Colonic mucosa (tissue), 4 donors: ENCODE measurements around the gene MORC3. TPM values are rescaled to one million over a fixed set of nuclear protein-coding genes. Genes with fewer than 3 reads are reported as not detected.

ENCODE experiments used
- DNase-seq: peaks from one replicate; pipeline ENCODE4 v3.0.0-alpha.2; 2020
- H3K27ac ChIP-seq: fragments of 200-600 bp; one replicate; pipeline ENCODE4 v1.8.0; 2021
- H3K27me3 ChIP-seq: fragments of 200-600 bp; one replicate; pipeline ENCODE4 v1.8.0; 2021
- H3K36me3 ChIP-seq: fragments of 200-600 bp; one replicate; pipeline ENCODE4 v1.8.0; 2021
- H3K4me1 ChIP-seq: fragments of 200-600 bp; one replicate; pipeline ENCODE4 v1.8.0; 2021; ENCODE audit warnings: mild to moderate bottlenecking
- H3K4me3 ChIP-seq: fragments of 200-600 bp; one replicate; pipeline ENCODE4 v1.8.0; 2021
- H3K9ac ChIP-seq, 2 donors: one replicate each; pipeline ENCODE4 v1.7.0; 2013; ENCODE audit warnings: control low read depth in 2 of 2, low read depth in 2 of 2, low read length in 2 of 2
- H3K9me3 ChIP-seq: fragments of 200-600 bp; one replicate; pipeline ENCODE4 v1.8.0; 2021
- intact Hi-C: fragments of 100-400 bp; cut with DNase I; formaldehyde crosslinking; loops from one replicate; pipeline ENCODE4 v1.14.1; 2022
- total RNA-seq, 2 donors: library from RNA; stranded (reverse); fragmentation: NEBNext Ultra II Directional in 1 of 2; extraction: Animal tissue kit (Norgen Biotek cat#: 25700) in 1 of 2; gene quantifications; one replicate each; pipeline ENCODE4 v1.2.1, GENCODE V29; 2021
- TF ChIP-seq, protein P1 (sequence below): fragments of 200-600 bp; IDR thresholded peaks from one replicate; pipeline ENCODE4 v1.8.0; 2022; ENCODE audit warnings: antibody characterized with exemption, mild to moderate bottlenecking
- donor health status: healthy.
- donor health status: DM: no; HTN: no; CAD: no.
- donor health status: DM: no; HTN: no; CAD: no.

Gene MORC3
- total RNA-seq, 2 donors from 2014 or later: 18.5 to 28.9 TPM

GRCh38 chr21:36349315-36349714 lies 29.3 kb downstream of the MORC3 start:
- no peaks in the 10 kb centered on the region for H3K36me3 ChIP-seq

DNA sequence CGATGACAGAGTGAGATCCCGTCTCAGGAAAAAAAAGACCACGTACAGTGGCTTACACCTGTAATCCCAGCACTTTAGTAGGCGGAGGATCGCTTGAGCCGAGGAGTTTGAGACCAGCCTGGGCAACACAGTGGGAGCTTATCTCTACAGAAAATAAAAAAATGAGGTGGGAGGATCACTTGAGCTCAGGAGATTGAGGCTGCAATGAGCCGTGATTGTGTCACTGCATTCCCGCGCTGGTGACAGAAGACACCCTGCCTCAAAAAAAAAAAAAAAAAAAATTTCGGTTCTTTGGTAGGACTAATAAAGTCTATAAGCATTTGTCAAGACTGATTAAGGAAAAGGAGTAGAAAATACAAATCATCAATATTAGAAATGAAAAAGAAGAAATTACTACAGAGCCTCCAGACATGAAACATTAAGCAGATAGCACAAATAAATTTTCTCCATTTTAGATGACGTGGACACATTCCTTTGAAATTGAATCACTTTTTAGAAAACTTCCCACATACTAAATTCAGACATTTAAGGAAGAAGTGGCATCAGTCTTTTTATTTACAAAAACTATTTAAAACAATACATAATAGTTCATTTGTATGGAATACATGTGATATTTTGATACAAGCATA lies 30.4 kb downstream of the MORC3 start:
- intact Hi-C loops: no loop called here

More at GRCh38 chr21:36349315-36349714, 29.3 kb downstream of the MORC3 start:
- H3K4me1 ChIP-seq: no peaks in the 10 kb centered on the region
- H3K27me3 ChIP-seq: no peaks in the 10 kb centered on the region
- TF ChIP-seq, protein P1, sequence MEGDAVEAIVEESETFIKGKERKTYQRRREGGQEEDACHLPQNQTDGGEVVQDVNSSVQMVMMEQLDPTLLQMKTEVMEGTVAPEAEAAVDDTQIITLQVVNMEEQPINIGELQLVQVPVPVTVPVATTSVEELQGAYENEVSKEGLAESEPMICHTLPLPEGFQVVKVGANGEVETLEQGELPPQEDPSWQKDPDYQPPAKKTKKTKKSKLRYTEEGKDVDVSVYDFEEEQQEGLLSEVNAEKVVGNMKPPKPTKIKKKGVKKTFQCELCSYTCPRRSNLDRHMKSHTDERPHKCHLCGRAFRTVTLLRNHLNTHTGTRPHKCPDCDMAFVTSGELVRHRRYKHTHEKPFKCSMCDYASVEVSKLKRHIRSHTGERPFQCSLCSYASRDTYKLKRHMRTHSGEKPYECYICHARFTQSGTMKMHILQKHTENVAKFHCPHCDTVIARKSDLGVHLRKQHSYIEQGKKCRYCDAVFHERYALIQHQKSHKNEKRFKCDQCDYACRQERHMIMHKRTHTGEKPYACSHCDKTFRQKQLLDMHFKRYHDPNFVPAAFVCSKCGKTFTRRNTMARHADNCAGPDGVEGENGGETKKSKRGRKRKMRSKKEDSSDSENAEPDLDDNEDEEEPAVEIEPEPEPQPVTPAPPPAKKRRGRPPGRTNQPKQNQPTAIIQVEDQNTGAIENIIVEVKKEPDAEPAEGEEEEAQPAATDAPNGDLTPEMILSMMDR: no peak
- no peak overlapping the region for H3K9ac ChIP-seq
- no peak overlapping the region for H3K27ac ChIP-seq
- H3K9me3 ChIP-seq: no peaks in the 10 kb centered on the region
- DNase-seq: no peak
- intact Hi-C loops: no loop called here
- H3K4me3 ChIP-seq: no peak overlapping the region

GRCh38 chr21:36354918-36355680 lies 35.1 kb downstream of the MORC3 start:
- intact Hi-C loops: no loop called here
- Histone ChIP-seq H3K27me3 (no peaks in the 10 kb centered on the region), H3K4me3 (no peak overlapping the region), H3K27ac (no peak overlapping the region), H3K9me3 (no peaks in the 10 kb centered on the region), H3K4me1 (no peaks in the 10 kb centered on the region), H3K36me3 (peaks cover 5% of the 10 kb centered on the region), H3K9ac (no peak overlapping the region)
- TF ChIP-seq, protein P1: no peak
- no peak for DNase-seq

More for the DNA sequence above, 30.4 kb downstream of the MORC3 start:
- Histone ChIP-seq H3K36me3 (no peaks in the 10 kb centered on the region), H3K4me1 (no peaks in the 10 kb centered on the region), H3K9me3 (no peaks in the 10 kb centered on the region), H3K27ac (no peak overlapping the region), H3K4me3 (no peak overlapping the region), H3K27me3 (no peaks in the 10 kb centered on the region), H3K9ac (no peak overlapping the region)
- TF ChIP-seq, protein P1: no peak
- DNase-seq: no peak

DNA sequence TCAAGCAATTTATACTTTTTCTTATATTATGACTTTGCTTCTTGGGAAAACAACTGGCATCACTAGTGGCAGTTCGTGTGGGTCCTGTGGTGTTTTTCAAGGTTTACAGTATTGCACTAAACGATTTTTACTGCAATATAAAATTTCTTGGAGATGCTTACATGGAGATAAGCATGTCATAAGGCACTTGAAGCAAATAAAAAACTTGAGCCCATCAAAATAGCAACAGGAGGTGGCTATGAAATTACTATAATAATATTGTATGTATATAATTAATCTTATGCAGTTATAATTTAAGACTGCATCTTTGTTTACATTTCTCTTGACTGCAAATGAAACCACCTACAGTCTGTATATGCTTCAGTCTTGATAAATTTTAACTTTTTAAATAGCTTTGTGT lies 35.9 kb downstream of the MORC3 start:
- peaks cover 5% of the 10 kb centered on the region for H3K36me3 ChIP-seq
- intact Hi-C loops: no loop called here
- H3K9me3 ChIP-seq: no peaks in the 10 kb centered on the region
- no peaks in the 10 kb centered on the region for H3K4me1 ChIP-seq
- H3K27me3 ChIP-seq: no peaks in the 10 kb centered on the region
- H3K9ac ChIP-seq: no peak overlapping the region
- DNase-seq: no peak
- H3K4me3 ChIP-seq: no peak overlapping the region
- TF ChIP-seq, protein P1: no peak
- H3K27ac ChIP-seq: no peak overlapping the region

- no peak overlapping the region for H3K27ac ChIP-seq
- TF ChIP-seq, protein P1: no peak
- no peak overlapping the region for H3K9ac ChIP-seq
- H3K27me3 ChIP-seq: no peaks in the 10 kb centered on the region
- H3K4me1 ChIP-seq: no peaks in the 10 kb centered on the region
- intact Hi-C loops: no loop called here
- DNase-seq: no peak
- no peak overlapping the region for H3K4me3 ChIP-seq
- H3K36me3 ChIP-seq: peaks cover 5% of the 10 kb centered on the region
- H3K9me3 ChIP-seq: no peaks in the 10 kb centered on the region
Observed at GRCh38 chr21:36359185-36359584, 39.2 kb downstream of the MORC3 start.
